Measurements from ENCODE around the gene LACTB.
A peak's percentile ranks its signal among the peaks of the same experiment; 100 is the strongest.

The LACTB gene

DNA sequence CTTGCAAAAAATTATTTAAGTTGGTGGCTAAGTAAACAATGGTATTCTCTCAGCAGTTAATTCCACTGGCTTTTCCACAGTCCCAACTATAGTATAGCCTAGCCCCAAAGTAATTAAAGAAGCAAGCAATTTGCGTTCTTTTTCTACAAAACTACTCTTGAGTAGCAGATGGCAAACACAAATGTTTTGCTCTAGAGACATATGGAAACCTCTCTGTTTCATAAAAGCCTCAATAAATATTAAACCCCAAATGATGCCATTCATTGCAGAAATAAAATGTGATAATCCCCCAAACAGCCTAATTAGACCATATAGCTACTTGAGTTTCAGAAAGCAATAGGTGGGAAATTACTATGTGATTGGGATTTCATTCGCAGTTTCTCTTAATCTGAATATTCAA lies 59.1 kb downstream of the LACTB start:
- no peak for DNase-seq

DNA sequence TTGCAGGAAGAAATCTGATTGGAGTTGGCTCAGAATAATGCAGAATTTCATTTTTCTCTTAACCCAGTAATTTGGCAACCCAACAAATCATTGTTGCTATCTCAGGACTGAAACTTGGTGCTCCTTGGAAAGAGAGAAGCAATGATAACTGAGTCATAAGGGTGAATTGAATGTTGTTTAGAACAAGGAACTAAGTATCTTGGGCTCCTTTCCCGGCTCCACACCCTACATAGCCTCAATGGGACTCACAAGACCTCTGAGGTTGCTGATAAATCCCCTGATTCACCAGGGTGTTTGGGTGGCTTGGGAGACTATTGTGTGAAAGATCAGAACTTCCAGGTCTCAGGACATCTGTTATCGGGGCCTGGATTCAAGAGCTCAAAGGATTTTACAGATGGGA lies 60.0 kb downstream of the LACTB start:
- no peak for DNase-seq

DNA sequence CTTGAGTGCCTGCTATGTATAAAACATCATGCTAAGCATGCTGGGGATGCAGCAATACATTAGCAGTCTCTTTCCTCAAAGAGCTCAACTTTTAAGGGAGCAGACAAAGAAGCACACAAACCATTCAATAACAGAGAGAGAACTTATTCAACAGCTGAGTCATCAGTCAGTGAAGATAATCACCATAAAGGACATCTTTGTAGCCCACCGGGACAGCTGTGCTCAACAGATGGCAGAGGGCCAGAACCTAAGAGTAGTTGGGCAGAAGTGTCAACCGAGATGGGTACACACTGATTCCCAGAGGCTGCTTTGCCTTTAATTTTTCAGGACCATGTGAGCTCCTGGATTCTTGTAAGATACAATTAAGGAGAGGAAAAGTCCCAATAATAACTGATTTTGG lies 63.5 kb downstream of the LACTB start:
- no peak for DNase-seq

DNA sequence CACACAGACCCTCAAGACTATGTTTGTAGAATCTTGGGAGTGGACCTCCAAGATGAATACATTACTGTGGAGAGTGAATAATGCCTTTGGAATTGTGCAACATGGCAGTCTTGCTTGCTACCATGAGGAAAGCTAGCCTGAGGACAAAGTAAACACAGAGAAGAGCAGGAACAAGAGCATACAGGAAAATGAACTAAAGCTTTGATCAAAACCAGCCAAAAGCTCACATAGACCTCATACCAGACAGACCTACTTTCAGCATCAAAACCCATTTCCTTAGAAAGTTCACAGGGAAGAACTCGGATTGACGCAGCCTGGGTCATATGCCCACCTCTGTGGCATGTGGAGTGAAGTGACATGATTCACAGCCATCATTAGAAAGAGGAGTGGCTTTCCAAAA lies 64.4 kb downstream of the LACTB start:
- no peak for DNase-seq

DNA sequence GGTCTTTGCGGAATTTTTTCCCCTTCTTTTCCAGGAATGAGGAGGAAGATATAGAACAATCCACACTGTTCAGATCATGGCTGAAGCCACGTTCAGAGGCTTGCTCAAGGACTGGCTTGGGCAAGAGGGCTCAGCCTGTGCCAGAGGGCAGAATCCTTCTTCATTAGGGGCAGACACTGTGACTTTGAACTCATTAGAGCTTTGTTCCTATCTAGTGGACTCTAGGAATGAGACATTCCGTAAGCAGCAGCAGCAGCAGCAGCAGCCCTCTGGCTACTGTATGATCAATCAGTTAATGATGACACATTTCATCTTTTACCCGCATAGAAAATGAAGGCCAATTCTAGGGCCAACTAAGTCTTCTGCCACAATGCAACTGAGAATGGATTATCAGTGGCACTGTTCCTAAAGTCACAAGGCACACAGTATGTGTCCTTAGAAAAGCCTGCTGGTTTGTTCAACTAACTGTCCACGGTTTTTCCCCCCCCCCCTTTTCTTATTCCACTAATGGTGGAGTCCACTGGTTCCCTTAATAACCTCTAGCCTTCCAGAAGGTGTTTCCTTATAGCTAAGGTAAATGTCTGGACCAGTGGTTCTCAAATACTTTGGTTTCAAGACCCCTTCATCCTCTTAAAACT lies 66.0 kb downstream of the LACTB start:
- no peak for DNase-seq

DNA sequence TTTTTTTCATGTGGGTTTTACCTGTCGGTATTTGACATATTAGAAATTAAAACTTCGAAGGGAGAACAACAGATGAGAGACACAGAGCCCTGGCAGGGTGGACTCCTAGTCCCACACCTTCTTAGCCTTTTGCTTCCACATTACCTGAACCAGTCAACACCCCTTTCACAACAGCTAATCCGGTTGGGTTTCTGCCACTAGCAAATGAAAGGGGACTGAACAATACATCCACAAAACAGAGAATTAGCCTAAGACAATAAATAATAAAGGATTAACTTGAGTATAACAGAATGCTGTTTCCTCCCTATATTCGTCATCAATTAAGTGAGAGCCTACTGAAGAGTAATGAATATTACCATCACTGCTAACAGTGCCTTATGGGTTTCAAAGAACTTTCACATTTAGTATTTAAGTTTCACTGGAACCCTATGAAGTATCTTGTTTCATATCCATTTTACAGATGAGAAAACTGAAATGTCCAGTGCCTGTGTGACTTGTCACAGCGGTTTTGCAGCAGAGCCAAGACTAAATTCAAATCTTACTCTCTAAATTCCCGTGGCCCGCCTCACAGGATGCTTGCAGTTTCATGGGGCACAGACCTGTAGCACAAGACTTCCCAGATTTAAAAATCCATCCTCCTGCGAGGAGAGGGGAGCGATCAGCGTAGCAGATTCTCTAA lies 66.7 kb downstream of the LACTB start:
- no peak for DNase-seq

DNA sequence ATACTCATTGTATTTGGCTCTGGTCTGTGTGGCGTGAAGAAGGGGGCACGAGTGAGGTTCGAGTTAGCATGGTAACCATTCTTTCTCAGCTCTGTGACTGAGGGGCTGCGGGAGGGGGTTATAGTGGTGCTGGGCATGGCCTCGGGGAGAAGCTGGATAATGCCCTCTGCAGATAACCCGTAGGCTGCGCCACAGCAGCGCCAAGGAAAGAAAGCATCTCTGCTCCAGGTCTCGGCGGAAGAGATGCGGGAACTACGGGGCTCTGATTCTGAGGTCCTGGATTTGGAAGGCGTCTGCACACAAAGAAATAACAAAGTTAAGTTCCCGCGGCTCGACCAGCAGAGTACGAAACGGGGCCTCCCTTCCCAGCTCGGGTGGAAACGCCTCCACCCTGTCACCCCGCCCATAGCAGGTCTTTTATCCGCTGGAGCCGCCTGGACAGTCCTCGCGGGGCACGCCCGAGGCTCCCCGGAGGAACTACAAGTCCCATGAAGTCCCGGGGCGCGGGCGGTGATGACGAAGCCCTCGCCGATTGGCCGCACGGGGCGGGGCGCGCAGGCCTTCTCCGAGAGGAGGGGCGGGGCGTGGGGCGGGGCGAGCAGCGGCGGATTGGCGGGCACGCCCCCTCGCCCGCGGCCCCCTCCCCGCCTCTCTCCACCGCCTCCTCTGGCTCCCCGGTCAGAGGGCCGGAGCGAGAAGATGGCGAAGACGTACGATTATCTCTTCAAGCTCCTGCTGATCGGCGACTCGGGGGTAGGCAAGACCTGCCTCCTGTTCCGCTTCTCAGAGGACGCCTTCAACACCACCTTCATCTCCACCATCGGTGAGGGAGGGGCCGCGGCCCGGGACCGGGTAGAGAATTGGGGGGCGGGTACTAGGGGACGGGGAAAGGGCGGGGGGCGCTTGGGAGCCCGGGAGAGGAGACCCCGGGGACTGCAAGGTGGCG lies 67.5 kb downstream of the LACTB start, which contains the start of gene RAB8B:
Gene RAB8B (plus strand): TSS at position 681 of the 946 bp plus-strand sequence. CDS start 19 bp downstream, at position 700.
- peak; percentile 100 for DNase-seq

DNA sequence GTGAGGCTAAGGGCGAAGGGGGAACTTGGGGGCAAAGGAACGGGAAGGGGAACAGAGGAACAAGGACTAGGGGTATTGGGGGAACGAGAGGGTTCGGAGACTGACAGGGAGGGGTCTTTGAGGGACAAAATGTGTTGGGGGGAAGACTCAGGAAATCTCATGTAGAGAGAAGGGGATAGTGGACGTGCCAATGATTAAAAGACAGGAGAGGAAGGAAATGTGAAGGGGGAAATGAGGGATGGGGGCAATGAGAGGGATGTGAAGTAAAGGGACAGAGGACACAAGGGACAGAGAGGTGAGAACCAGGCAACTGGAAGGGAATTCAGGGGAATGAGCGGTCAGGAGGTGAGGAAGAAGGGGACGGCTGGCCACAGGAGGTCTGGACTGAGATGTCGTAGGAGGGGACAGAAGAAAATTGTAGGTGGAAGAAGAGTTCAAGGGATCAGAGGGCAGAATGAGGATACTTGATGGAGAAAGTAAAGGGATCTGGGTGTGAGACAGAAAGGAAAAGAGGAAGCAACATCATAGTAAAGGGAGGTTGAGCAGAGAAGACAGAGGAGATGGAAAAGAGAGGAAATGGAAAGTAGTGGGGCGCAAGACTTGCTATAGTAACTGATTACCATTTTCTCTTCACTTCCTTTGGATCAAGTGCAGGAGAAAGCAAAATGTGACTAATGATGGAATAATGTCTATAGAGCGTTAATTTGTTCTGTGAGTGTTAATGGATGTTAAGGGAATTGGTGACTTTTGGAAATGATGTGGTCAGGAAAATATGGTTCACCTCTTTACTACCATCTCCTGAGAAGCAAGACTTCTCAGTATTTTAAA lies 68.5 kb downstream of the LACTB start:
- no peak for DNase-seq

DNA sequence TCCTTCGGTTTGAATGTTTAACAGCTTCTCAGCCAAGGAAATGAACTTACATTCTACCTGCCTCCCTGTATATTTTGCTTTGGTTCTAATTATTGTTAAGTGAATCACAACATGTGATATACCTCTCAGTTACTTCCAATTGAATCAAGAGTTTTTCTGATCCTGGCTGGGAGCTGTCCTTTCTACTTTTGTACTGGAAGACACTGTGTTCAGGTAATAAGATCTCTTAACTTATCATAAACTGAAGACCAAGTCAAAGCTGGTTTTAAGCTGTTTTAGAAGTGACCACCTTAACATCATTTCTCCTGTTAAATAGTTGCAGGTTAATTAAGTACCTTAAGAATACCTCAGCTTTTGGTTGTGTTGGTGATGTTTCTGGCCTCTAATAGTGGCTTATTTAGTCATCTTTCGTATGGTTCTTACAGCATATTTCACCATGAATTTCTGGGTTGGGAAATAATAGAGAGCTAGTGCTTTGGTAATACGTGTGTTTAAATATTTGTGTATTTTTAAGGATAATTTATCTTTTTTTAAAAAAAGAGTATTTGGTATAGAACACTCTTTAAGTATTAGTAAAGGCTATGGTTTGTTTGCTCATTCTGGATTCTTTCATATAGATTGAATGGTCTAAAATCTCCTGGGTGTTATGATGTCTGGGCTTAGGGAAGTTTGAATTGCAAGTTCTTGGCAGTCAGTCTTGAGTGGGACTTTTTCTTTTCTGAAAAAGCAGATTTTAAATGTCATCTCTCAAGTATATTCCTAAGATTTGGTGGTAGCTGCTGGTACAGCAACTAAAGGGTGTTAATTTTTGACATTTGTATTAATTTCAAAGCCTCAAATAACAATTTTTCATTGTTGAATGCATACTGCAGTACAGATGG lies 69.3 kb downstream of the LACTB start:
- no peak for DNase-seq

Measured in T-helper 9 cell (primary cell).